Measurements from ENCODE around the gene EYA2. TPM values are rescaled to one million over a fixed set of nuclear protein-coding genes. Genes with fewer than 3 reads are reported as not detected.

The EYA2 gene
- total RNA-seq, 1 donor: 1.6 TPM

DNA sequence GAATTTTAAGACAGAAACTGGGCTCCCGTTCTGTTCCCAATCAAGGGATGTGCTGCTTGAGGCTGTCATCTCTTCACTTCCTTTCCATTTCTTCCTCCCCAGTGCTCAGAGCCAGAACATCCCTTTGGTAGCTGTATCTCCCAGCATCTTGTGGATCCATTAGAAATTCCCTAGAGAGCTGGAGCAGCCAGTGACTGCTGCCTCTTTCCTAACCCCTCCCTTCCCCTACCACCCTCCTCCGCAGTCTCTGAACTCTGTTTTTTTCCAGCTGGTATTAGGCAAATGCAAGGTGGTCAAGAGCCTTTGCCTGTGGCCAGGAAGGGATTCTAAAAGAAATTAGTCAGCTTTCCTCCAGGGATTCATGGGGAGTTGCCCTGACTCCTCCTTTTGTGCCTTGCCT lies 208.0 kb downstream of the EYA2 start:
- TF ChIP-seq, protein P1, sequence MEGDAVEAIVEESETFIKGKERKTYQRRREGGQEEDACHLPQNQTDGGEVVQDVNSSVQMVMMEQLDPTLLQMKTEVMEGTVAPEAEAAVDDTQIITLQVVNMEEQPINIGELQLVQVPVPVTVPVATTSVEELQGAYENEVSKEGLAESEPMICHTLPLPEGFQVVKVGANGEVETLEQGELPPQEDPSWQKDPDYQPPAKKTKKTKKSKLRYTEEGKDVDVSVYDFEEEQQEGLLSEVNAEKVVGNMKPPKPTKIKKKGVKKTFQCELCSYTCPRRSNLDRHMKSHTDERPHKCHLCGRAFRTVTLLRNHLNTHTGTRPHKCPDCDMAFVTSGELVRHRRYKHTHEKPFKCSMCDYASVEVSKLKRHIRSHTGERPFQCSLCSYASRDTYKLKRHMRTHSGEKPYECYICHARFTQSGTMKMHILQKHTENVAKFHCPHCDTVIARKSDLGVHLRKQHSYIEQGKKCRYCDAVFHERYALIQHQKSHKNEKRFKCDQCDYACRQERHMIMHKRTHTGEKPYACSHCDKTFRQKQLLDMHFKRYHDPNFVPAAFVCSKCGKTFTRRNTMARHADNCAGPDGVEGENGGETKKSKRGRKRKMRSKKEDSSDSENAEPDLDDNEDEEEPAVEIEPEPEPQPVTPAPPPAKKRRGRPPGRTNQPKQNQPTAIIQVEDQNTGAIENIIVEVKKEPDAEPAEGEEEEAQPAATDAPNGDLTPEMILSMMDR (IDR thresholded peaks at IDR 0.05; ENCODE audit: insufficient read depth, low read length): no peak
- DNase-seq (ENCODE audit: low read depth): peak; percentile 13
- no peak overlapping the region for H3K4me3 ChIP-seq (ENCODE audit: low read depth, low read length)

DNA sequence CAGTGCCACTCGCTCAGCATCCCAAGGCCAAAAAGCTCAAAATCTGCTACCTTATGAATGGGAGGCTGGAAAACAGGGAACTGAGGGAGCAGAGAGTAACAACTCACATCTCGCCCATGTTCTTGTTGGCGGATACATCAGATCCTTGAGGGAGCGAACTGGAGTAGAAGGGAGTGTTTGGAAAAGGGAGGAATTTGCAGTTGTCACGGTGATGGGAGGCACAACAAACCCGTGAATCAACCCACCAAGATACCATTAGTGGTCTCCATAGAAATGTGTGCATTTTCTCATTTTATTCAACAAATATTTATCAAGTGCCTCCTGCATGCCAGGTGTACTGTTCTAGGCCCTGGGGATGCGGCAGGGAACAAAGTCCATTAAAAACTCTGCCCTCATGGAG lies 212.1 kb downstream of the EYA2 start:
- H3K4me3 ChIP-seq (ENCODE audit: low read depth, low read length): no peak overlapping the region
- TF ChIP-seq, protein P1 (IDR thresholded peaks at IDR 0.05; ENCODE audit: insufficient read depth, low read length): no peak
- no peak for DNase-seq (ENCODE audit: low read depth)

DNA sequence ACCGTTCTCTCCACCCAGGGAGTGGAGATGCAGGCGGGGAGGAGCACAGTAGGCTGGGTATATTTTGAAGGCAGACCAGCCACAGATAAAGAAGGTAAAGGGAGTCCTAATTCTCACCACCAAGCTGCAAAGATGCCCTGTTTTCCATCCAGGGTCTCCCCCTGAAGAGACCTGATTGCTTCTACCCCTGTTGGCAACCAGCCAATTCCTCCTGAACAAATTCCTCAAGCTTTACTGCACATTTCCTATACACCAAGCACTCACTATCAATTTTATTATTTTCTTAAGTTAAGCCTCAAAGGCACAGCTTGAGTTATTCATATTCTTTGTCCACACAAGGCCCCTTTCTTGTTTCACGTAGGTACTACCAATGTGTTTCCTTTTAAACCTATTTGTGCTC lies 214.4 kb downstream of the EYA2 start:
- H3K4me3 ChIP-seq (ENCODE audit: low read depth, low read length): no peak overlapping the region
- TF ChIP-seq, protein P1 (IDR thresholded peaks at IDR 0.05; ENCODE audit: insufficient read depth, low read length): no peak
- no peak for DNase-seq (ENCODE audit: low read depth)

DNA sequence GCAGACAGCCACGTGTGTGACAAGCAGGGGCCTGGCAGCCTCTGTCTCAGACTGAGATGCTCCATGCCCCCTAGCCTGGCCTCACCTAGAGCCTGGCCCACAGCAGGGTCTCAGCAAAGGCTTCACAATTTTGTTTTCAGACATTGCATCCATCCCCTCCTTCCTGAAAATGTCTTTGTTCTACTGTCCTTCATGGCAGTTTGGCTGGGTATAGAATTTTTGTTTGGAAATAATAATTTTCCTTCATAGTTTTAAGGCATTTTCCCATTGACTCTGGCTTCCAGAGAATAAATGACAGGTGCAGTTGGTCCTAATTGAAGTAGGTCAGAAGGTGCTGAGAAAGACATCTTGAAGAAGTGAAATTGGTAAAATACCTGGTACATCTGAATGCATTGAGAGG lies 216.2 kb downstream of the EYA2 start:
- DNase-seq (ENCODE audit: low read depth): no peak
- no peak overlapping the region for H3K4me3 ChIP-seq (ENCODE audit: low read depth, low read length)
- TF ChIP-seq, protein P1 (IDR thresholded peaks at IDR 0.05; ENCODE audit: insufficient read depth, low read length): no peak

DNA sequence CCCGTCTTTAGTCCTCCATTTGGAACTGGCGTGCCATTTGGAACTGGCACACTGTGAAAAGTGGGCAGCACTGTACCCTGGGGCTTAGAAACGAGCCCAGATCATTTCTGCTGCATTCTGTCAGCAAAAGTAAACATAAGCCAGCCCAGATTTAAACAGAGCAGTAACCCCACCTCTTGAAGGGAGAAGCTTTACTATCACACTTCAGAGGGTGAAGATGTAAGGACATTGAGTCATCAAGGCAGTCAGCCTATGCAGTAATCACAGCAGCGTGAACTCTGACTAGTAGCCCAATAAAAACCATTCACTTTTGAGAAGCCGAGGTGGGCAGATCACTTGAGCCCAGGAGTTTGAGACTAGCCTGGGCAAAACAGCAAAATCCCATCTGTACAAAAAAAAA lies 216.9 kb downstream of the EYA2 start:
- H3K4me3 ChIP-seq (ENCODE audit: low read depth, low read length): no peak overlapping the region
- TF ChIP-seq, protein P1 (IDR thresholded peaks at IDR 0.05; ENCODE audit: insufficient read depth, low read length): no peak
- DNase-seq (ENCODE audit: low read depth): no peak

DNA sequence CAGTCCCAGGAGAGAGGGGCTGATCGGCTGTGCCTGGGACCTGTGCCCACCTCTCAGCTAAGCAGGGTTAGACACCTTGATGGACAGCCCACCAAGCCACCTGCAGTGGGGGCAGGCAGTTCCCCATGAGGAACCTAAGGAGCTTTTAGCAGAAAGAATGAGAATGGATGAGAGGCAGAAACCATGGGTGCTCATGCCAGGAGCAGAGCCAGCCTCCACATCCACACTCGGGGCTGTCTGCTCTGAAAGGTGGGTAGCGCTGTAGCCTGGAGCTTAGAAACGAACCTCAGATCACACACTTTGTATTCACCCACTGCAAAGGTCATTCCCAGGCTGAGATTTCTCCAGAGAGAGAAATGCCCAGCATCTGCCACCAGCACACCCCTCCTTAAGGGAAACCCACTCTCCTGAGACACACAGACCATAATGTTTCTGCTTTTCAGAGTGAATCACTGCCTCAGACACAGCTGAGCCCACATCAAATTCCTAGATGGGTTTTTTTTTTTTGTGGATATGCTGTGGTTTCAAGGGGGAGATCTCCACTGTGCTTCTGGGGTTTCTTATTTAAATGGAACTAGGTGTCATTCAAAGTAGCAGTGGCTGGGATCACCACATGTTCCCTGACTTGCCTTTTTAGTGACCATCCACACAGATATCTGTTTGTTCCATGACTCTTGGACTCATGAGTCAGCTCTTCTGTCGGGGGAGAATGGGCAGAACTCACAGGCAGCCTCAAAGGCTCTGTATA lies 218.9 kb downstream of the EYA2 start:
- TF ChIP-seq, protein P1 (IDR thresholded peaks at IDR 0.05; ENCODE audit: insufficient read depth, low read length): no peak
- H3K4me3 ChIP-seq (ENCODE audit: low read depth, low read length): no peak overlapping the region
- peak; percentile 7 for DNase-seq (ENCODE audit: low read depth)

DNA sequence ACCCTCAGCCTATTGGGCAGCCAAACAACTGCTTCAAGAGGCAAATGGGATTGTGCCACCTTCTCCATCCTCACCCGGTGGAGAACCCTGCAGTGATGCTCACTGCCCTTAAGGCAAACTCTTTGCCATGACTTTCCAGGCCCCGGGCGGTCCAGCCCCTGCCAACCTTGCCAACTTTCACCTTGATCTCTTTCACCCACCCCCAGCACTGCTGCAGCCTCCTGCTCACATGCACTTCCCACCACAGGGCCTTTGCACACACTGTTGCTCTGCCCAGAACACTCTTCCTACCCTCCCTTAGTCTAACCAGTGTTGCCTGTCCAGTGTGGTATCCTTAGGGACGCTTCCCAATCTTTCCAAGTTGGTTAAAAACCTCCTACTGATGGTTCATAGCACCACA lies 221.1 kb downstream of the EYA2 start:
- no peak for DNase-seq (ENCODE audit: low read depth)
- TF ChIP-seq, protein P1 (IDR thresholded peaks at IDR 0.05; ENCODE audit: insufficient read depth, low read length): no peak
- no peak overlapping the region for H3K4me3 ChIP-seq (ENCODE audit: low read depth, low read length)

All from fibroblast of the aortic adventitia (primary cell).